Activated CD4-positive, alpha-beta T cell treated with anti-CD3 and anti-CD28 coated beads for 24 hours (primary cell): ENCODE results near the gene ITFG1.
"Not testable (repeated sequence)": the region's sequence is repeated elsewhere in the genome, so short reads cannot be mapped to it uniquely, and the experiment has no call there.

Source experiments
- DNase-seq, 2 donors: peaks; one replicate each; pipeline ENCODE4 v3.0.0-alpha.2; 2020; ENCODE audit warnings: low read depth in 2 of 2

ITFG1 gene

DNA sequence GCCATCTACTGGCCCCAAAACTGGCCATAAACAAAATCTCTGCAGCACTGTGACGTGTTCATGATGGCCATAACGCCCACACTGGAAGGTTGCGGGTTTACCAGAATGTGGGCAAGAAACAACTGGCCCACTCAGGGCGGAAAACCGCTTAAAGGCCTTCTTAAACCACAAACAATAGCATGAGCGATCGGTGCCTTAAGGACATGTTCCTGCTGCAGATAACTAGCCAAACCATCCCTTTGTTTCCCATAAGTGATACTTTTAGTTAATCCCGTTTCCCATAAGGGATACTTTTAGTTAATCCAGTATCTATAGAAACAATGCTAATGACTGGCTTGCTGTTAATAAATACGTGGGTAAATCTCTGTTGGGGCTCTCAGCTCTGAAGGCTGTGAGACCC, 308.4 kb downstream of the ITFG1 start:
- not testable (repeated sequence) for DNase-seq

DNA sequence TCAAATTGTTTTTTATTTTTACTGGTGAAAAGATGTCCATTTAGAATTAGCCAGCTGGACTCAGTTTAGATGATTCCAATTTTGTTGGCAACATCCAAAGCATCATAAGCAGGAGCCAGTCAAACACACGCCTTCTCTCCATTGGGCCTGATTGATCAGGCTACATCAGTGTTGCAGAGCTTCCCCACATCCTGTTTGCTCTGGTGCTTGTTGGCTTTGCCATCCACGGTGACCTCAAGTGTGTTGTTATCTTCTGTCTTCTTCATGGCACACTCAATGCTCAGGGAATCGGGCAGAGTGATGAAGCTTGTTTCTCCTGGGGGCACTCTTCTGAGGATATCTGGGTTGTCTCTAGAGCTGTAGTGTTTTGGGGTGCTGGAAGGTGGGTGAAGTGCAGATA, 310.8 kb downstream of the ITFG1 start:
- no peak for DNase-seq

DNA sequence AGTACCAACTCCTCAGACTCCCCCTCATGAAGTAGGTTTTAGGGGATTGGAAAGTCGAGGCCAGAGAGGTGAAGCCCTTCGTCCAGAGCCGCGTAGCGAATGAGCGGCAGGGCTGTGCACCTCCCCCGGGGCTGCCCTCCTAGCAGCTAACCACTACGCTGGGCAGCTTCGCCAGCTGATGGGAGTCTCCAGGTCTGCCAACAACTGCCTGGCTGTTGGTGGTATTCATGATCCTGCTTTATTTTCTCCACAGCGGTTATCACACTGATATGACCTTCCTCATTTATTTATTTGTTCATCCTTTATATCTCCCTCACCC, 316.3 kb downstream of the ITFG1 start:
- DNase-seq = no peak

DNA sequence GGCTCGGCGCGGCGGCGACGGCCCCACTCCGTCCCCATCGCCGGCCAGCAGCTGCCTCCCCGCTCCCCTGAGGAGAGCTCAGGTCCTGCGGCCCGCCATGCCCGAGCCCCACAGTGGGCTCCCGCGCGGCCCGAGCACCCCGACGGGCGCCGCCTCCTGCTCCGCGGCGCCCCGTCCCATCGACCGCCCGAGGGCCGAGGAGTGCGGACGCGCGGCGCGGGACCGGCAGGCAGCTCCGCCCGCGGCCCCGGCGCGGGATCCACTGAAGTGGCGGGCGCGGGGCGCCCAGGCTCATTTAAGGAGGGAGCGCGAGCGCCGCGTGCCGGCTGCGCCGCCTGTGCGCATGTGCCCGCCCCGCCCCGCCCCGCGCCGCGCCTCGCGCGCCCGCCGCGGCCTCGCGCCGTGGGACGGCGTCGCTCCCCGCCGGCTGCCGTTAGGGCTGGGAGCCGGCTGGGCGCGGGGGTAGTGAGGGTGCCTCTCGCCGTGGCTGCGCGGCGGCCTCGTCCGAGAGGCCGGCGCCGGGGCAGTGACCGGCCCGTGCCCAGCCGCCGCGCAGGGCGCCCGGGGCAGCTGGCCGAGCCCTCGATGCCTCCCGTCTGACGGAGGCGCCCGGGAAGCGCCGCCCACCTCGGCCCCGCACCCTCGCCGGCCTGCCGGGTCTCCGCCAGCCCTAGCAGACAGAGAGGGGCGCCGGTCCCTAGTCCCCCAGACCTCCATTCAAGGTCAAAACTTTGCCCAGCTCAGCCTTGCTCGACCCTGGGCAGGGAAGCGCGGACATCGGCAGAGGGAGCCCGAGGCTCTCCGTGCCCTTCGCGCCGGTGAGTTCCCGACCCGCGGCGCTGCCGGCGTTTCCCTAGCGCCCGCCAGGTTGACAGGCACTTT, 316.9 kb downstream of the ITFG1 start, which contains the start of gene NETO2:
TSS of gene NETO2 (minus strand) at position 269 of the 882 bp plus-strand sequence. CDS start 333 bp downstream, outside the sequence.
- peak; percentile 50 to 52 for DNase-seq

DNA sequence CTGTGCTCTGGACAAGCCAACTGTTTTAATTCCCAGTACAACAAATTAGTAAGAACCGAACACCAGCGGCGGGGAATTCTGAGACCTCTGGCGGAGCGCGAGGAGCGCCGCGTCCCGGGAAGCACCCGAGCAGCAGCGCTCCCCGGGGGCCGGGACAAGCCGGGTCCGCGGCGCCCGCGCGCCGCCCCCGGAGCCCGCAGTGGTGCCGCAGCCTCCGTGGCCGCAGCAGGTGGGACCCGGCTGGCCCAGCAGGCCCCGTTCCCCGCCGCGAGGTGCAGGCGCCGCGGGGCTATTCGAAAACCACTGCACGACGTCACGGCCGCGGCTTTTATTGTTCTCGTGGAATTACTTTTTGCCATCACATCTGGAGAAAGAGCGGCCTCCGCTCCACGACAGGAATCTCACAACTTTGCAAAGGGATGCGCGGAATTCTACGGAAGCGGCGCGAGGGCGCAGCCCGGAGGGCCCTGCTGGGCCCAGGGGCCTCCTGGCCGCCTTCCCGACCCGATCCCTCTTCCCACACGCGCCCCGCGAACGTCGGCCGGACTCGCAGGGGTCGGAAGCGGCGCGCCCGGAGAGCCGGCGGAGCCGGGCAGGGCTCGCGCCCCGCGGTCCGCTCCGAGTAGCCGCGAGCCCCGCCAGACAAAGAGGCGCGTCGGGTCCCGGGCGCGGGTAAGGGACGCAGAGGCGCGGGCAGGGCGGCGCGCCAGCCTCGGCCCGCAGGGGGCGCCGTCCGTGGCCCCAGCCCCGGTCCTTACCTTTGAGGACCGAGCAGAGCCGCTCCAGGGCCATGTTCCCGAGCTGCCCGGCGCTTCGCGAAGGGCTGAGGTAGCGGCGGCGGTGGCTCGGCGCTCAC, 317.8 kb downstream of the ITFG1 start:
- DNase-seq = peak; percentile 44 to 48

DNA sequence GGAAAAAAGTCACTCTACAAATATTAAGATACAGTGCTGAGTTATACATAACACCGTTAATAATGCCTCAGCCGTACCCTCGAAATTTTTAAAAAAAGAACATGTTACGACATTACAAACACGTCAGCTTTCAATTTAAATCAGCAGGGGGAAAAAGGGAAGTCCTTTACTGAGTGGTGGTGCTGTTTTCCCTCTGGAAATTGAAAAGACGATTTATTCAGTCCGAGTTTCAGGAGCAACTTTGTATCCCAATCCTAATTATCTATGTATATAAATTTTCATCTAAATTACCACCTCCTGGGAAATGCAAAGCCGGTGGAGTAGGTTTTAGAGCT, 318.4 kb downstream of the ITFG1 start:
- no peak for DNase-seq

DNA sequence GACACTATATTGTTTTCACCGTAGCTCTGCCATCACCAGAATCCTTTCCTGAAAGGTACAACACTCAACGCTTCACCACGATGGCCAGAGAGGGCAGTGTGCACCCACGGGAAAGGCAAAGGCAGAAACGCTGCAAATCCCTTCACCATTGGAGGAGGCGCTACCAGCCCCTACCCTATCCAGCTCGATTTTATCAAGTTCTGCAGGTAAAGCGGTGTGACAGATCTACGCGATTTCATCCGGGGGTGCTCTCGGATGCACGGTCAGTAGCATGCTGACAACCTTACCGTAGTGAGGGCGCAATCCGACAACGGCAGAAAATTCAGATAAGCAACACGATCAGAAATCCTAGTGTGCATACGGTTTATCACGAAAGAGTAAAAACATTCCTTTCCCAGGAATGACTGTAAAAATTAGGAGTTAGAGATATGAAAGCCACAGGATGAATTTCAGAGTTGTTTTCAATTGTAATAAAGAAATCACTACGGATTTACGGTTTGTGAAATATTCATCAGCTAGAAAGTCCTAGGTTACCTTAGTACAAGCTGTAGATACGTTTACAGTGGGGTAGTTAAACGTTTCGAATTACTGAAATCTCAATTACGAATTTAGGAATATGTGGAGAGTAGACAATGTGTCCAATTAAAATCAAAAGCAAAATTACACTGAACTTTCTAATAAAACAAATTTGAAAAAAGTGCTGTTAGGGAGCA, 318.9 kb downstream of the ITFG1 start:
- DNase-seq = peak; percentile 66 to 68

DNA sequence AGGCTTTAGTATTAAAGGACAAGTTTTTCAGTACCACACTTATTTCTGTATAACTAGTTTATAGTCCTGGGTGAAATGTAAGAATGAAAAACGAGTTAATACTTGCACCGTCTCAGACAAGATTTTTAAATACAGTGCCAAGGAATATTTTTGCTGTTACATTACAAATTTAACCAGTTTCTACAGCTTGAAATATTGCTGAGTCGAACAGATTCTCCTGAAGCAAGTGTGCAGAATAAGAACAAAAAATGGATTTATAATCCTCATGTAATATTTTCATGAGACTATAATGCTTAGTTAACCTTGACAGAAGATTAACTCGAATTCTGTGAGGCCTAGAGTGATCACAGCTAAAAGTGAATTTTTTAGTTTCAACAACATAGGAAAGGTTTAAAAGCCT, 320.2 kb downstream of the ITFG1 start:
- no peak for DNase-seq

DNA sequence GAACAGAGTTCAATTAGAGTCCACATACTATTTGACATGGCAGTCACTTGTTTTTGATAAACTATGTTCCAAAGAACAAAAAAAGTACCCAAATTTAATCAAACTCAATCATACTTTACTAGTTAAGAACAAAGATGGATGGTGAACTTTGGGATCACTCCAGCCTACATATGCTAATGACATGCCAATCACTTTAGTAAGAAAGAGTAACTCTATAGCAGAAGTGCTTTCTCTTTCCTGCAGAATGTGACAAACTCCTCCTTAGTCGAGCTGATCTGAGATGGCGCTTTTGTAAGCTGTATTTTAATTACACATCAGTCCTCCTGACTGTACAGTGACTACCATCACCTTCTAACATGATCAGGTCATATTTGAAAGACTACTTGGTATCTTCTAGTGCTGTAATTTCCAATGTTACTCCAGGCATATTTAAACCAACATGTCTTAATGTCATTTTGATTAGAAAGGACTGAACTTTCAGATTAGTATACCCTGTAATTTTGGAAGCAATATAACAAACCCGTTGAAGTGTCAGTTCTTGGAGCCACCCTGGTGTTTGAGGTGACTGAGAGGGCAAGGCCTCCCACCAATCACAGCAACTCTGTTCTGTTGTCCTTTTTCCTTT, 321.2 kb downstream of the ITFG1 start:
- no peak for DNase-seq

DNA sequence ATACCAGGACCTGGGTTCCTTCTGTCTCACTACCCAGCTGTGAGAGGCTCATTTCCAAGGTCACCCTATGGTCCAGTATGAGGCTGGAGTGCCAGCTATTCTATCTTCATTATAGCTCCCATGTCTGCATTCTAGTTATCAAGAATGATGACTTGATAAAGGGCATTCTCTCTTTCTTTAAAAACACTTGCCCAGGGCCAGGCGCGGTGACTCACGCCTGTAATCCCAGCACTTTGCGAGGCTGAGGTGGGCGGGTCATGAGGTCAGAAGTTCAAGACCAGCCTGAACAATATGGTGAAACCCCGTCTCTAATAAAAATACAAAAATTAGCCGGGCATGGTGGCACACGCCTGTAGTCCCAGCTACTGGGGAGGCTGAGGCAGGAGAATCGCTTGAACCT, 322.9 kb downstream of the ITFG1 start:
- DNase-seq = not testable (repeated sequence)

DNA sequence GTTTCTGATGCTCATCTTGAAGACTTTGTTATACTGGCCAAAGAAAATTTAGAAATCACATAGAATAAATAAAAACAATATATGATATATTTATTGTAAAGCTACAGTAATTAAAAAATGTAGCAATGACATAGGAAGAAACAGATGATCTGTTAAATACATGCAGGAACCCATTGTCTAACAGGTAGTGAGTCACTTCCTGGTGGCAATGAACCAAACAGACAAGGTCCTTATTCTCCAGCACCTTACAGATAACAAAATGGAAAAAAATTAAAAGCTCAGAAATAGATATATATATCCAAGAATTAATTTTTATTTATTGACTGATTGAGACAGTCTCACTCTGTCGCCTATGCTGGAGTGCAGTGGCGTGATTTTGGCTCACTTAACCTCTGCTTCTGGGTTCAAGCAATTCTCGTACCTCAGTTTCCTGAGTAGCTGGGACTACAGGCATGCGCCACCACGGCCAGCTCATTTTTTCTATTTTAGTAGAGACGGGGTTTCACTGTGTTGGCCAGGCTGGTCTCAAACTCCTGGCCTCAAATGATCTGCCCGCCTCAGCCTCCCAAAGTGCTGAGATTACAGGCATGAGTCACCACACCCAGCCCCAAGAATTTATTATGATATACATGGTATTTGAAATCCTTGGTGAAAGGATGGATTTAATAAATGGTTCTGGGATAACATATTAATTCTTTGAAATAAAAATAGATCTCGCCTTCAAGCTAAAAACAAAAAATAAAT, 324.6 kb downstream of the ITFG1 start:
- no peak for DNase-seq

DNA sequence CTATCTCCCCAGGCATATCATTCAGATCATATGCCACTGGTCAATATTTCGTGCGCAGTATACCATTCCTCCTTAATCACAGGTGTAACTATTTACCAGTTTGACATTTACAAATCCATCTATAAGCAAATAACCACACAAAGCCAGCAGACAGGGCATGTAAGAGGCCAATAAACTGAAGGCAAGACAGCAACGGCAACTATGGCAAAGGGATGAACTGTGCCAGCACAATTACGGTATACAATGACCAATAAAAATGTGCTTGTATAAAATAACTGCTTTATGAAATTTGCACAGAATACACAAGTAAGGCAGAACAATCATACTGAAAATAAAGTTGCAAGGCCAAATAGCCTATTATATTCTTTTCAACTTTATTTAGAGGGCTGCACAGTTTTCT, 326.3 kb downstream of the ITFG1 start:
- DNase-seq = no peak

DNA sequence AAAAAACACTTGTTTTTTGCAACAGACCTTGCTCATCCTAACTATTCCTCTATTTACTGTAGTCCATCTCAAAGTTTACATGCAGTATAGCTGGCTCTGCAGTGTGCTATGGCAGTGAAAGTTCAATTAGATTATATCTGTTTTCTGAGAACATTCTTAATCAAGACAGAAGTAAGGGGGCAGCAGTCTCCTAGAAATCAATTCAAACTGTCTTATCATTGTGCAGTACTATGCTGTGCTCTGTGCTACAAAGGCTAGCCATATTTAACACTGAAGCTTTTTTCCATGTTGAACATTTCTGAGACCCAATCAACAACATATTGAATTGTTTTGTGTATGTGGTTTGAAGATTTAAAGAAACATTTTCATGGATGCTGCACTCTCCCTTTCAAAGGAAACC, 328.6 kb downstream of the ITFG1 start:
- DNase-seq = no peak

DNA sequence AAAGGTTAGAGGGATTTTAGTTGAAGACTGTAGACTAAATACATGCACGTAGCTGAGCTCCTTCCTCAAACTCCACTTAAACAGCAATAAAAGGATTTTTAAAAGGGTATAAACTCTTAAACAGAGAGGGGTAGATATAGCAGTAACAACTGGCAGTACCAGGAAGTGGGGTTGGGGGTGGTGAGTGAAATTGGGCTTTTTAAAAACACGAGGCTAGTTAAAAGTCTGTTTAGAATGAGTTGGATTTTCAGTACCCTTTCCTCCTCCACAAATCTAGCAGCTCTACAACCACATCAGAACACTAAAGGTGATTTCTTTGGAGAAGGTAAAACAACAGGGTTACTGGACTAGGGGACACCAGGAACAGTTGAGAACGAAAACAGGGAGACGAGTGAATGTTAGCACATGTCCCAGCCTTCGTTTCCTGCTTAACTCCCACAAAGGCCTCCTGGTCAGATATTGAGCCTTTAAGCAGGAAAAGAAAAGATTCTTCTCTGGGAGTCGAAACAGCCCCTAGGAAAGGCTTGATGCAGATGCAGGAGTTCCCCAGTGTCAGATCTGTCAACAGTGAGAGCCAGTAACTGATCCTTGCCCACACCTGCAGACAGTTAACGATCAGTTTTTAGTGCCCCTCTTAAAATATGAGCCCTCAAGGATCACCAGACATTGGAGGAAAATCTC, 331.0 kb downstream of the ITFG1 start:
- no peak for DNase-seq

DNA sequence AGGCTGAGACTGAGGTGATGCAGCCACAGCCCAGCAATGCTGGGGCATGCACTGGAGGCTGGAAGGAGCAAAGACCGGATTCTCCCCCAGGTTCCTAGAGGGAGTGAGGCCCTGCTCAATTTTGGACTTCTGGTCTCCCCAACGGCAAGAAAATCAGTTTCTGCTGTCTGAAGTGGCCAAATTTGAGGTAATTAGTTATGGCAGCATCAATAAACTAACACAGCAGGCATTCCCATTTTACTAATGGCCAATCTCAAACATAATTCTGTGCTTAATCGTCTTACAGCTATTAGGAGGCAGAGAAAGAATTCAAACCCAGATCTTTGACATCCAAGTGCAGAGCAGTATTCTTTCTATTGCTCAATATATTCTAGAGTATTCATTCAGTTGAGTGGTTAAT, 333.3 kb downstream of the ITFG1 start:
- DNase-seq = no peak

DNA sequence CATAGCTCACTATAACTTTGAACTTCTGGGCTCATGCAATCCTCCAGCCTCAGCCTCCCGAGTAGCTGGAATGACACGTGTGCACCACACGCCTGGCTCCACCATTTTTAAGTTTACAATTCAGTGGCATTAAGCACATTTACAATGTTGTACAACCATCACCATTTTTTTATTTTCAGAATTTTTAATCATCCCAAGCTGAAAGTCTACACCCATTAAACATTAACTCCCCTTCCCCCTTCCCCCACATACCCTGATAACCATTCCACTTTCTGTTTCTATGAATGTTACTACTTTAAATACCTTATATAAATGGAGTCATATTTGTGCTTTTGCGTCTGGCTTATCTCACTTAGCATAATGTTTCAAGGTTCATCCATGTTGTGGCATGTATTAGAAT, 335.1 kb downstream of the ITFG1 start:
- no peak for DNase-seq

DNA sequence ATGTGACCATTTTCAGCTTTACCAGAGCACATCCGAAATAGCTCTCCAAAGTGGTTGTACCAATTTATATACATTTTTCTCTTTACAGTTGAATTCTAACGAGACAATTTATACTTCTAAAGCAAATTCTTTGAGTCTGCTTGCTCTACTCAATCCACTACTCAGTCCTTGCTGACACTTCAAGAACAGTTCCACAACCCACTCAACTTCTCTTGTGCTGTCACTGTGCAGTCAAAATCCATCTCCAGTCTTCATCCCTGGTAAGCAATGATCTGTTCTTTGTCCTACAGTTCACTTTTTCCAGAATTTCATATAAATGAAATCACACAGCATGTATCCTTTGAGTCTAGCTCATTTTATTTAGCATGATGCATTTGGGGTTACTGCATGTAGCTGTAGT, 347.7 kb downstream of the ITFG1 start:
- DNase-seq = no peak

DNA sequence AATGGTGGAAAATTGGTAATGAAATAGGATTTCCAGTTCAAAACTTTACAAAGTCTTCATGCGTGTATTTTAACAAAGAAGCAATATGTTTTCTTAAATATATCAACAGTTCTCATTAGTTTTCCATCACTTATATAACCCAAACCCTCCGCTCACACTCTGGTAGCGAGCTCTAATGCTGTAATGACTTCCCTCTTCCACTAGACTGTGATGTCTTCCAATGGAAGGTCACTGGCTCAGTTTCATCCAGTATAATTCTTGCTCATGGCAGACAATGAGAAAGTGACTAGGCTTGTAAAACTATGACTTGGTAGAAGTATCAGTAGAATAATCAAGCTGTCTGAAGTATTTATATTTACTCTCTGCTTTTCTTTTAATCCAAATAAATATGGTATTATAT, 349.9 kb downstream of the ITFG1 start:
- no peak for DNase-seq

DNA sequence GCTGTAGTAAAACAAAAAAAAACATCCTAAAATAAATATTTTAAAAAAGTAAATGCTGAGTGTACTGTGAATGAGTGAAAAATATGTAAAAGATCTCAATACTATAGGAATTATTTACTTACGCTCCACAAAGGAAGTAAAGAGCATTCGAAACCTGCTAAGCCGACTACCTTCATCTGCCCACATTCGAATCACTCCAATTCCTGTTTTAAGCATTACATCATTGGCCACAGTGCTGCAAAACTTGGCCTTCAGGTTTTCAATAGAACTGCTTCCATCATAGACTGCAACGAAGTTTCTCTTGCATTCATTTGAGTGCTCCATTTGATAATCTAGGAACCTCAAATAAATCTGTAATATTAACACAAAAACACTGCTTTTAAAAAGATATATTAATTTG, 351.5 kb downstream of the ITFG1 start:
- no peak for DNase-seq
